ENCODE results near the gene IFT122. TPM values are rescaled to one million over a fixed set of nuclear protein-coding genes. Genes with fewer than 3 reads are reported as not detected.
A peak's percentile ranks its signal among the peaks of the same experiment; 100 is the strongest.

Gene IFT122
- total RNA-seq, 6 experiments from 2014 or later, result 7.1 to 16.8 (median 11.5) TPM

DNA sequence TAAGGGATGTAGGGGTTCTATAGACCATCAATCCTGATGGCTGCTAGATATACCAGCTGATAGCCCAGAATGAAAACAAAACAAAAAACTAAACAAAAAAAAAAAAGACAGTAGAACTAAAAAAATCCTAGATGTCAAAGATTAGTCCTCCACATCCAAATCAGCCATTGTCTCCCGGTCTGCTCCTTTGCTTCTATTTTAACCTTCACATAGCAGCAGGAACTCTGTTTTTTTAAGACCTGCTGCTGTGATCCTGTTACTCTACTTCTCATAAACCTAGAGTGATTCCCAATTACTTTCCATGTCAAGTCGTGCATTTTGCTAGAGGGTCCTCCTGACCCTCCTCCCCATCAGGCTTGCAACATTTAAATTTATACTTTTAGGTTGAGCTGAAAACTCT, 2.5 kb downstream of the IFT122 start:
- H3K27me3 ChIP-seq, result no peaks in the 10 kb centered on the region
- no peak overlapping the region for H3K4me3 ChIP-seq
- H3K4me1 ChIP-seq, result peaks cover 0 to 46% (median 14%) of the 10 kb centered on the region in 4 donors
- ATAC-seq (no peak), DNase-seq (no peak)
- peak overlapping the region; percentile 48 to 87 (median 64) for H3K27ac ChIP-seq
- H3K36me3 ChIP-seq, result peaks cover 0 to 4% (median under 1%) of the 10 kb centered on the region in 4 donors
- TF ChIP-seq, protein P1, sequence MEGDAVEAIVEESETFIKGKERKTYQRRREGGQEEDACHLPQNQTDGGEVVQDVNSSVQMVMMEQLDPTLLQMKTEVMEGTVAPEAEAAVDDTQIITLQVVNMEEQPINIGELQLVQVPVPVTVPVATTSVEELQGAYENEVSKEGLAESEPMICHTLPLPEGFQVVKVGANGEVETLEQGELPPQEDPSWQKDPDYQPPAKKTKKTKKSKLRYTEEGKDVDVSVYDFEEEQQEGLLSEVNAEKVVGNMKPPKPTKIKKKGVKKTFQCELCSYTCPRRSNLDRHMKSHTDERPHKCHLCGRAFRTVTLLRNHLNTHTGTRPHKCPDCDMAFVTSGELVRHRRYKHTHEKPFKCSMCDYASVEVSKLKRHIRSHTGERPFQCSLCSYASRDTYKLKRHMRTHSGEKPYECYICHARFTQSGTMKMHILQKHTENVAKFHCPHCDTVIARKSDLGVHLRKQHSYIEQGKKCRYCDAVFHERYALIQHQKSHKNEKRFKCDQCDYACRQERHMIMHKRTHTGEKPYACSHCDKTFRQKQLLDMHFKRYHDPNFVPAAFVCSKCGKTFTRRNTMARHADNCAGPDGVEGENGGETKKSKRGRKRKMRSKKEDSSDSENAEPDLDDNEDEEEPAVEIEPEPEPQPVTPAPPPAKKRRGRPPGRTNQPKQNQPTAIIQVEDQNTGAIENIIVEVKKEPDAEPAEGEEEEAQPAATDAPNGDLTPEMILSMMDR (IDR thresholded peaks at IDR 0.05), result no peak
- no peak for TF ChIP-seq POLR2A (IDR thresholded peaks at IDR 0.05)
- intact Hi-C loops (cut with DNase I), result no loop called here
- 73% methylated on average over 2 of the region's 2 CpGs for WGBS (ENCODE audit: insufficient coverage, low coverage, low lambda C conversion rate, missing lambda C conversion rate)
- no peaks in the 10 kb centered on the region for H3K9me3 ChIP-seq

DNA sequence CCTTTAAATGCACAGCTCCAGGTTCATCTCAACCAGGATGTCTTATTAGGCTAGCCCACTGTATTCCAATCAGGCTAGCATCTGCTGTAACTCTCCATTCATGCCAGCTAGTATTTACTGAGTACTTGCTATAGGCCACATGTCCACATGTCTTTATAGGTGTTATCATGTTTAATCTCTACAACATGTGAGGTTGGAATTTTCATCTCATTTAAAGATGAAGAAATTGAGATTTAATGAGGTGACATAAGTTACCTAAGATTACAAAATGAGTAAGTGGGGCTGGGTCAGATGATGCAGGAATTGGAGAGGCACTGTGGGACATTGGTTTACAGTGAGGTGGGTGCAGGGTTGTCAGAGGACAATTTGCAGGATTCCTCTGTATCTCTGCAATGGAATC, 2.9 kb downstream of the IFT122 start:
- DNase-seq (no peak), ATAC-seq (no peak)
- H3K4me1 ChIP-seq, result peaks cover 0 to 42% (median 14%) of the 10 kb centered on the region in 4 donors
- no peaks in the 10 kb centered on the region for H3K36me3 ChIP-seq
- peak overlapping the region in 1 of 3 donors; percentile 12 for H3K27ac ChIP-seq
- TF ChIP-seq POLR2A (IDR thresholded peaks at IDR 0.05), result no peak
- H3K9me3 ChIP-seq, result no peaks in the 10 kb centered on the region
- no peak overlapping the region for H3K4me3 ChIP-seq
- no peaks in the 10 kb centered on the region for H3K27me3 ChIP-seq
- intact Hi-C loops (cut with DNase I), result no loop called here

DNA sequence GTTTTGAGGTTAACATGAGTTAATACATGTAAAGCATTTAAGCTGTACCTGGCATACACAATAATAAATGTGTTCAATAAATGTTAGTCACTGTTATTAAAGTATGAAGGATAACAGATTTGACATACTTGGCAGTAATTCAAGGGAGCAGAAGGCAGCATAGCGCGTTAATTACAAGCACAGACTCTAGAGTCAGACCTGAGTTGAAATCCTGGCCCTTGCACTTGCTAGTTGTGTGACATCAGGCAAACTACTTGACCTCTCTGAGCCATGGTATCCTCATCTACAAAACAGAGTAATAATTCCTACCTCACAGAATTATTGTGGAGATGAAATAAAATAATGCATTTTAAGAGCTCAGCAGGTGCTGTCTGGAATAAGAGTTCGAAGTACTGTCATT, 5.4 kb downstream of the IFT122 start:
- Histone ChIP-seq H3K9me3 (no peaks in the 10 kb centered on the region), H3K27me3 (no peaks in the 10 kb centered on the region), H3K27ac (no peak overlapping the region), H3K36me3 (no peaks in the 10 kb centered on the region), H3K4me1 (peaks cover 0 to 34% (median 11%) of the 10 kb centered on the region in 4 donors), H3K4me3 (no peak overlapping the region)
- ATAC-seq, result no peak
- DNase-seq, result no peak
- intact Hi-C loops (cut with DNase I), result no loop called here
- WGBS (ENCODE audit: insufficient coverage, low coverage, low lambda C conversion rate, missing lambda C conversion rate), result 82% methylated on average over 3 of the region's 3 CpGs
- TF ChIP-seq POLR2A (IDR thresholded peaks at IDR 0.05), result no peak
- TF ChIP-seq, protein P1 (IDR thresholded peaks at IDR 0.05), result no peak

DNA sequence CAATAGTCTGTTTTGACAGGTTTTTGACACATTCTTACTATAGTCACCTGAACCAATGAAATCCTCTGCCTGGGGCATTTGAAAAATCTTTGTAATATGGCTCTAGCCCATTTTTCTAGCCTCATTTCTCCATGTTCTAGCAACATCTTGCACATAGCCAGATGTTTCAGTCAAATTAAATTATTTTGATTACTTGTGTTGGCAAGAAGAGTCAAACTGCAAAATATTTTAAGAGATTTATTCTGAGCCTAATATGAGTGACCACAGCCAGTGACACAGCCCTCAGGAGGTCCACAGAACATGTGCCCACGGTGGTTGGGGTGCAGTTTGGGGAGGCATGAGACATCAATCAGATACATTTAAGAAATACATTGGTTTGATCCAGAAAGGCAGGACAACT, 6.9 kb downstream of the IFT122 start:
- H3K27ac ChIP-seq, result no peak overlapping the region

DNA sequence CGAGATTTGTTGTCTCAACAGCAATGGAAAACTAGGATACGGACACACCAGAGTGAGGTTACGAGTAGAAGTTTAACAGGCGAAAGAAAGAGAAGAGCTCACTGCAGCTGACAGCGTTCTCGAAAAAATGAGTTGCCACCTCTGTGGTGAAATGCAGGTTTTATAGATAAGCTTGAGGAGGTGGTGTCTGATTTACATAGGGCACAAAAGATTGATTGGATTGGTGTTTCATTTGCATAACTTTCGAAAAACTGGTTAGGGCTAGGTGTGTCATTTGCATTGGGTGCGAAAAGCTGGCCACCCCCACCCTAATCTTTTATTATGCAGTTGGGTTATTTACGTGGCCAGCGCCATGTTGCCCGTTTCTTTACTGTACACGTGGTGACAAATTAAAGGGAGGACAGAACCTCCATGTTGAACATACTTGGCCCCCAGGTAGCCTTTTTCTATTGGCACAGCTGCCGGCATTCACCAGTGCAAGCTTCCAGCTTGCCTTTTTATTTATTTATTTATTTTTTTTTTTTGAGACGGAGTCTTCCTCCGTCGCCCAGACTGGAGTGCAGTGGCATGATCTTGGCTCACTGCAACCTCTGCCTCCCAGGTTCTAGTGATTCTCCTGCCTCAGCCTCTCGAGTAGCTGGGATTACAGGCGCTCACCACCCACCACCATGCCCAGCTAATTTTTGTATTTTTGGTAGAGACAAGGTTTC, 8.3 kb downstream of the IFT122 start:
- no peak for DNase-seq

More for the DNA sequence above, 6.9 kb downstream of the IFT122 start:
- DNase-seq (no peak), ATAC-seq (no peak)
- no peaks in the 10 kb centered on the region for H3K36me3 ChIP-seq
- H3K27me3 ChIP-seq, result no peaks in the 10 kb centered on the region
- no peaks in the 10 kb centered on the region for H3K9me3 ChIP-seq
- H3K4me3 ChIP-seq, result no peak overlapping the region
- H3K4me1 ChIP-seq, result peaks cover 0 to 20% (median 5%) of the 10 kb centered on the region in 4 donors
- WGBS (ENCODE audit: insufficient coverage, low coverage, low lambda C conversion rate, missing lambda C conversion rate), result 53% methylated on average over 1 of the region's 1 CpG
- intact Hi-C loops (cut with DNase I), result no loop called here
- TF ChIP-seq, protein P1 (IDR thresholded peaks at IDR 0.05), result no peak
- no peak for TF ChIP-seq POLR2A (IDR thresholded peaks at IDR 0.05)

More for the DNA sequence above, 8.3 kb downstream of the IFT122 start:
- 92% methylated on average over 18 of the region's 18 CpGs for WGBS (ENCODE audit: insufficient coverage, low coverage, low lambda C conversion rate, missing lambda C conversion rate)
- Histone ChIP-seq H3K4me1 (peaks cover 0 to 13% (median 0%) of the 10 kb centered on the region in 4 donors), H3K4me3 (no peak overlapping the region), H3K36me3 (no peaks in the 10 kb centered on the region), H3K9me3 (no peaks in the 10 kb centered on the region), H3K27me3 (no peaks in the 10 kb centered on the region), H3K27ac (no peak overlapping the region)
- intact Hi-C loops (cut with DNase I), result no loop called here
- TF ChIP-seq POLR2A (IDR thresholded peaks at IDR 0.05), result no peak
- TF ChIP-seq, protein P1 (IDR thresholded peaks at IDR 0.05), result no peak
- ATAC-seq, result no peak

Data from right lobe of liver (tissue), 6 donors.